Psoas muscle (tissue), 8 donors: ENCODE results near the gene RAD51B. TPM values are rescaled to one million over a fixed set of nuclear protein-coding genes. Genes with fewer than 3 reads are reported as not detected.

ENCODE experiments used
- ATAC-seq, 4 donors: fragments of 200-7000 bp; cut with Tn5 transposase; one replicate each; pipeline ENCODE4 v1.9.1; 2020; ENCODE audit warnings: moderate library complexity in 3 of 4, mild to moderate bottlenecking in 2 of 4
- DNase-seq, 2 donors: peaks; one replicate each; pipeline ENCODE4 v3.0.0-alpha.2; 2020
- H3K27ac ChIP-seq: fragments of 200-600 bp; one replicate; pipeline ENCODE4 v1.8.0; 2022
- H3K27me3 ChIP-seq, 3 donors: fragments of 200-600 bp in 1 of 3; one replicate each; pipeline versions ENCODE4 v1.6.1 to v1.8.0; 2013 to 2022; ENCODE audit warnings: low read length in 2 of 3, mild to moderate bottlenecking in 2 of 3, moderate library complexity in 1 of 3; ENCODE audit not compliant: insufficient read depth in 3 of 3
- H3K36me3 ChIP-seq, 2 donors: fragments of 200-600 bp in 1 of 2; one replicate each; pipeline versions ENCODE4 v1.6.1 to v1.8.0; 2013 to 2022; ENCODE audit warnings: low read depth in 1 of 2, mild to moderate bottlenecking in 1 of 2, moderate library complexity in 1 of 2; ENCODE audit not compliant: insufficient read depth in 1 of 2
- H3K4me1 ChIP-seq: fragments of 200-600 bp; one replicate; pipeline ENCODE4 v1.8.0; 2022
- H3K4me3 ChIP-seq: fragments of 200-600 bp; one replicate; pipeline ENCODE4 v1.8.0; 2022; ENCODE audit warnings: mild to moderate bottlenecking
- H3K9me3 ChIP-seq: fragments of 200-600 bp; one replicate; pipeline ENCODE4 v1.8.0; 2022
- WGBS, 3 donors: extraction: QIAGEN DNeasy Blood & Tissue Kit; methylation state at CpG; one replicate each; pipeline versions ENCODE4 v1.1.6 to v1.1.7; 2013; 5-methylcytosine and 5-hydroxymethylcytosine counted together
- intact Hi-C, 2 donors: fragments of 100-400 bp; cut with DNase I; formaldehyde crosslinking; loops; one replicate each; pipeline versions ENCODE4 v1.11.0 to v1.14.2; 2022
- polyA plus RNA-seq, 3 donors: library from polyadenylated mRNA; stranded (reverse); fragments of 200-250 nt; gene quantifications; one replicate each; pipeline ENCODE4 v1.2.3, GENCODE V29; 2013
- total RNA-seq, 4 donors: library from RNA; stranded (reverse); fragmentation: NEBNext Ultra II Directional in 2 of 4; extraction: Animal tissue kit (Norgen Biotek cat#: 25700) in 2 of 4; gene quantifications; one replicate each; pipeline versions ENCODE4 v1.2.1 to v1.2.4, GENCODE V29; 2021 to 2023
- TF ChIP-seq, protein P1 (sequence below): fragments of 200-600 bp; IDR thresholded peaks from one replicate; pipeline ENCODE4 v1.8.0; 2022; ENCODE audit warnings: antibody characterized with exemption
- donor health status: healthy with polysubstance abuse.
- donor health status: DM: no; HTN: no; CAD: no; lungs with moderate emphysema.
- donor health status: Bipolar disorder and iron deficiency.
- donor health status: healthy.
- donor health status: DM: yes; HTN: yes; CAD: no.
- donor health status: DM: no; HTN: no; CAD: no.
- donor health status: DM: no; HTN: no; CAD: no.
- donor health status: DM: yes; HTN: yes; CAD: no.

Gene RAD51B
- total and polyA plus RNA-seq, 7 donors: 0.60 to 7.2 (median 2.2) TPM

DNA sequence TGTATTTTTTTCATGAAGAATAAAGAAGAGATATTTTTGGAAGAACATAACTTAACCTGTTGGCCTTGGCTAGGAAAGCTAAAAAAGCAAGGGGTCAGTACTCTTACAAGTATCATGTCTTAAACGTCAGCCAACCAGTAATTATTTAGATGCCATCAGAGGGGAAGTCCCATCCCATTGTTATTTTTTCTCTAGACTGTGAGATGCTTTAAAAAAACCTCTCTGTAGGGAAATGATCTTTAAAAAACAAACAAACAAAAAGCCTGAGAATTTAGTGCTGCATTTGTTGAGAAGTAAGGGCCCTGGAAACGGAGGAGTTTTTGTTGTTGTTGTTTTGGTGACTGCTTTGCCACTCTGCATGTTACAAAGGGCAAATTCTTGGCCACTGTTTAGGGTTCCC is 499.2 kb downstream of the RAD51B start:
- no peak for ATAC-seq
- intact Hi-C loops: no loop called here

GRCh38 chr14:68320495-68320894 is 500.9 kb downstream of the RAD51B start:
- ATAC-seq (no peak), DNase-seq (no peak)
- Histone ChIP-seq H3K27me3 (no peaks in the 10 kb centered on the region), H3K4me1 (peaks cover 5% of the 10 kb centered on the region), H3K4me3 (no peak overlapping the region), H3K9me3 (no peaks in the 10 kb centered on the region), H3K36me3 (no peaks in the 10 kb centered on the region), H3K27ac (no peak overlapping the region)
- TF ChIP-seq, protein P1, sequence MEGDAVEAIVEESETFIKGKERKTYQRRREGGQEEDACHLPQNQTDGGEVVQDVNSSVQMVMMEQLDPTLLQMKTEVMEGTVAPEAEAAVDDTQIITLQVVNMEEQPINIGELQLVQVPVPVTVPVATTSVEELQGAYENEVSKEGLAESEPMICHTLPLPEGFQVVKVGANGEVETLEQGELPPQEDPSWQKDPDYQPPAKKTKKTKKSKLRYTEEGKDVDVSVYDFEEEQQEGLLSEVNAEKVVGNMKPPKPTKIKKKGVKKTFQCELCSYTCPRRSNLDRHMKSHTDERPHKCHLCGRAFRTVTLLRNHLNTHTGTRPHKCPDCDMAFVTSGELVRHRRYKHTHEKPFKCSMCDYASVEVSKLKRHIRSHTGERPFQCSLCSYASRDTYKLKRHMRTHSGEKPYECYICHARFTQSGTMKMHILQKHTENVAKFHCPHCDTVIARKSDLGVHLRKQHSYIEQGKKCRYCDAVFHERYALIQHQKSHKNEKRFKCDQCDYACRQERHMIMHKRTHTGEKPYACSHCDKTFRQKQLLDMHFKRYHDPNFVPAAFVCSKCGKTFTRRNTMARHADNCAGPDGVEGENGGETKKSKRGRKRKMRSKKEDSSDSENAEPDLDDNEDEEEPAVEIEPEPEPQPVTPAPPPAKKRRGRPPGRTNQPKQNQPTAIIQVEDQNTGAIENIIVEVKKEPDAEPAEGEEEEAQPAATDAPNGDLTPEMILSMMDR: no peak
- WGBS, 3 donors: 78 to 94% (median 90%) methylated on average over 1 of the region's 1 CpG
- intact Hi-C loops: no loop called here

More for the DNA sequence above, 499.2 kb downstream of the RAD51B start:
- TF ChIP-seq, protein P1: no peak
- no peaks in the 10 kb centered on the region for H3K27me3 ChIP-seq
- H3K4me1 ChIP-seq: peaks cover 5% of the 10 kb centered on the region
- no peak overlapping the region for H3K4me3 ChIP-seq
- no peak for DNase-seq
- WGBS, 3 donors: 31 to 42% (median 33%) methylated on average over 2 of the region's 2 CpGs
- no peaks in the 10 kb centered on the region for H3K36me3 ChIP-seq
- H3K27ac ChIP-seq: no peak overlapping the region
- H3K9me3 ChIP-seq: no peaks in the 10 kb centered on the region

DNA sequence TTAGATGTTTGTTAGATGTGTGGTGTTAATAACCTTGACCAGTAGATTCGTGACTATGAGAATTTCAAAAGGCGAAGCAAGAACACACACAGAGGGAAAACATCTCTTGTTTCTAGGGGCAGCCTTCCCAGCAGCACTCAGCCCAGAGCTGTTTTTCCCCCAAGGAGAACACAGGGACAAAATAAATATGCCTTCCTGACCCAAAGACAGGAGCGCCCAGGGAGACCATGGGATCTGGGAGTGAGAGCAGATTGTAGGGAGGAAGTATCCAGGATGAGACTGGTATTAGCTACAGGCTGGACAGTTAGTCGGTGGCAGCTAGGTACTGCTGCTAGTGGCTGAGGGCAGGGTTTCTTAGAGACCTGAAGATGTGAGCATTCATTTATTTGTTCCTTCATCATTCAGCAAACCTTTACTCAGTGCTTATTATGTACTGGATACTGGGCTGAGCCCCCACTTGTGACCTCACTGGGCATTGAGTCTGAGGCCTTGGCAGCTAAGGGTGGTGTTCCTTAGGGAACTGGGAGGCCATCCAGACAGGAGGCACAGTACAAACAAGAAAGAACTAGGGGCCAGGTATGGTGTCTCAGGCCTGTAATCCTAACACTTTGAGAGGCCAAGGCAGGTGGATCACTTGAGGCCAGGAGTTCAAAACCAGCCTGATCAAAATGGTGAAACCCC is 503.5 kb downstream of the RAD51B start:
- no peaks in the 10 kb centered on the region for H3K9me3 ChIP-seq
- intact Hi-C loops: no loop called here
- TF ChIP-seq, protein P1: no peak
- peaks cover 5% of the 10 kb centered on the region for H3K4me1 ChIP-seq
- DNase-seq (no peak), ATAC-seq (peak in 1 of 4 donors; percentile 41)
- no peaks in the 10 kb centered on the region for H3K27me3 ChIP-seq
- H3K4me3 ChIP-seq: no peak overlapping the region
- H3K27ac ChIP-seq: no peak overlapping the region
- 71 to 84% (median 76%) methylated on average over 4 of the region's 4 CpGs for WGBS, 3 donors
- H3K36me3 ChIP-seq: no peaks in the 10 kb centered on the region

GRCh38 chr14:68325267-68325807 is 505.8 kb downstream of the RAD51B start:
- Histone ChIP-seq H3K4me3 (no peak overlapping the region), H3K27me3 (no peaks in the 10 kb centered on the region), H3K36me3 (no peaks in the 10 kb centered on the region), H3K27ac (no peak overlapping the region), H3K4me1 (no peaks in the 10 kb centered on the region), H3K9me3 (no peaks in the 10 kb centered on the region)
- TF ChIP-seq, protein P1: no peak
- DNase-seq: no peak
- no peak for ATAC-seq
- intact Hi-C loops: no loop called here
- WGBS, 3 donors: 92 to 94% (median 94%) methylated on average over 5 of the region's 5 CpGs
